Measurements from ENCODE around the gene AVL9. TPM values are rescaled to one million over a fixed set of nuclear protein-coding genes. Genes with fewer than 3 reads are reported as not detected.

The AVL9 gene
- total RNA-seq, 3 donors from 2014 or later, result 27.7 to 54.4 (median 42.3) TPM

DNA sequence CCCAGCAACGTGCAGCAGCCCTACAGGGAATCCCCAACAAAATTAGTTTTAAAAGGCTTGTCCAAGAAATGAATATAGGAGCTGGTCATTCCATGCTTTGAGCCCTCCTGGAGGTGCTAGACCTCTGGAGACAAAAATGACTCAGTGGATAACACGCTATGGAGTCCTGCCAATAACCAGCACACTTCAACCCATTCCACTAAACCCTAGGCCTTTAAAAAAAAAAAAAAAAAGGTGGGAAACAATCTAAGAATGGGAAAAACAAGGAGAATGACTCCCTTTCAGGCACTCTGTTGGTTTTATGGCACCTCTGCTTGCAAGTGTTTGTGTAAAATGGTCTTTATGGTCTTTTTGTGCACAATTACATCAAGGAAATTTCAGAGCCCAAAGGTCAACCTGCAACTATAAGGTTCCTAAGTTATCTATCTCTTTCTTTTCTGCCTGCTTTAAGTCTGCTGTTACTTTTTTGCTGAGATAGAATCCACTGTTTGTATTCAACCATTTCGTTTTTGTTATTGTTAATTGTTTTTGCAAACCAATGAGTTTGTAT is 21.3 kb downstream of the AVL9 start:
- Histone ChIP-seq H3K27ac (no peak overlapping the region), H3K36me3 (no peaks in the 10 kb centered on the region), H3K4me1 (no peaks in the 10 kb centered on the region), H3K27me3 (no peaks in the 10 kb centered on the region), H3K9me3 (no peaks in the 10 kb centered on the region), H3K4me3 (no peak overlapping the region)
- DNase-seq (ENCODE audit: low spot score in 2 of 2), result no peak
- no peak for TF ChIP-seq POLR2AphosphoS5 (IDR thresholded peaks at IDR 0.05)
- no peak for TF ChIP-seq POLR2A (IDR thresholded peaks at IDR 0.05)
- TF ChIP-seq CTCF (IDR thresholded peaks at IDR 0.05), result no peak
- intact Hi-C loops (cut with DNase I; ENCODE audit: low total_unique reads), result no loop called here

DNA sequence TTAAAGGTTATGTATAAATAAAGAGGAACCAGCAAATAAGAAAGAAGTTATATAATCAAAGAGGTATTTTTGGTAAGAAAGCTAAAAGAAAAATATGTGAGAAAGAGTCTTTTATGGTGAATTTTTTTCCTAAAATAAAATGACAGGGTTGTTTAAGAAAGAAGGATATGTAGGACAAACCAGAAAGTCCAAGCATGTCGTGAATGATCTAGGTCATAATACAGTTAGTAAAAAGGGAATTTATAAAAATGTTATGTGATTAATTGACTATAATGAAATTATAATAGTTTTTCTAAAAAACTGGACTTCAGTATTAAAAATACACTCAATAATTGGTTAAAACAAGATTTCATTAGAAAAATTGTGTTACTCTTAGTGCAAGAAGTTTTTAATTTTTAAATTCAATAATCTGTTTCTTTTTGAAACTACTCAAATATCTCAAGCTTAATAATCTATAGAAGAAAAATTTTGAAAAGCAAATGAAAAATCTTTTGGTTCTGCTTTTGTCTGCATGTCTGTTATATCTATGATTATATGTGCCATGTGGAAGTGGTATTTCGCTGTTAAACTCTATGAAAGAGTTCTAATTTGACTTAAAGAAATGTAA is 23.3 kb downstream of the AVL9 start:
- Histone ChIP-seq H3K9me3 (no peaks in the 10 kb centered on the region), H3K4me1 (no peaks in the 10 kb centered on the region), H3K27me3 (no peaks in the 10 kb centered on the region), H3K36me3 (no peaks in the 10 kb centered on the region), H3K27ac (no peak overlapping the region), H3K4me3 (no peak overlapping the region)
- no peak for DNase-seq (ENCODE audit: low spot score in 2 of 2)
- intact Hi-C loops (cut with DNase I; ENCODE audit: low total_unique reads), result no loop called here
- no peak for TF ChIP-seq CTCF (IDR thresholded peaks at IDR 0.05)
- no peak for TF ChIP-seq POLR2A (IDR thresholded peaks at IDR 0.05)
- TF ChIP-seq POLR2AphosphoS5 (IDR thresholded peaks at IDR 0.05), result no peak

DNA sequence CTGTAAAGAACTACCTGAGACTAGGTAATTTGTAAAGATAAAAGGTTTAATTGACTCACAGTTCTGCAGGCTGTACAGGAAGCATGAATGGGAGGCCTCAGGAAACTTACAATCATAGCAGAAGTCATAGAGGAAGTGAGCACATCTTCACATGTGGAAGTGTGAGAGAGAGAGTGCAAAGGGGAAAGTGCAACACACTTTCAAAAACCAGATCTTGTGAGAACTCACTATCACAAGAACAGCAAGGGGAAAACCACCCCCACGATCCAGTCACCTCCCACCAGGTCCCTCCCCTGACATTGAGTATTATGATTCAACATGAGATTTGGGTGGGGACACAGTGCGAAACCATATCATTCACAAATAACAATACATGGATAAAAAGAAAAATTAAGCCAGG is 24.5 kb downstream of the AVL9 start:
- H3K9me3 ChIP-seq, result no peaks in the 10 kb centered on the region
- TF ChIP-seq CTCF (IDR thresholded peaks at IDR 0.05) (no peak), POLR2AphosphoS5 (IDR thresholded peaks at IDR 0.05) (no peak), POLR2A (IDR thresholded peaks at IDR 0.05) (no peak)
- H3K36me3 ChIP-seq, result no peaks in the 10 kb centered on the region
- DNase-seq (ENCODE audit: low spot score in 2 of 2), result no peak
- H3K27me3 ChIP-seq, result no peaks in the 10 kb centered on the region
- no peak overlapping the region for H3K27ac ChIP-seq
- intact Hi-C loops (cut with DNase I; ENCODE audit: low total_unique reads), result no loop called here
- H3K4me1 ChIP-seq, result no peaks in the 10 kb centered on the region
- H3K4me3 ChIP-seq, result no peak overlapping the region

DNA sequence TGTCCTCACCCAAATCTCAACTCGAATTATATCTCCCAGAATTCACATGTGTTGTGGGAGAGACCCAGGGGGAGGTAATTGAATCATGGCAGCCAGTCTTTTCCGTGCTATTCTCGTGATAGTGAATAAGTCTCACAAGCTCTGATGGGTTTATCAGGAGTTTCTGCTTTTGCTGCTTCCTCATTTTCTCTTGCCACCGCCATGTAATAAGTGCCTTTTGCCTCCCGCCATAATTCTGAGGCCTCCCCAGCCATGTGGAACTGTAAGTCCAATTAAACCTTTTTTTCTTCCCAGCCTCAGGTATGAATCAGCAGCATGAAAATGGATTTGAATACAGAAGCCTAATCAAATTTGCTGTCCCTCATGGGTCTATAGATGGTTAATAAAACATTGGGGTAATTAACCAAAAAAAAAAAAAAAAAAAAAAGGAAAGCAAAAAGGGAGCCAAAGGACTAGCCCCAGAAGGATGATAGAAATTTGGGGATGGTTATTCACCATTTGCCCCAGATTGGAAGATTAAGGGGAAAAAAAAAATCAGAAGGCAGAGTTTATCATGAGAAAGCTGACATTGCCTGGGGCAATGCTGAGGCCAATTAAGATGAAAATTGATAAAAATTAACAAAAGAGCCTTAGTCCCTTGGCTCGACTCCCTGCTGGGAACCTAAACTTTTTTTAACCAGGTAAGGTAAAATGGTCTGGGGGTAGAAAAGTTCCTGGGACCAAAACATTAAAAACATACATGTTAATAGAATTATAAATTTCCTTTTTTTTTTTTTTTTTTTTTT is 27.6 kb downstream of the AVL9 start:
- no peak for TF ChIP-seq POLR2A (IDR thresholded peaks at IDR 0.05)
- no peak for TF ChIP-seq CTCF (IDR thresholded peaks at IDR 0.05)
- TF ChIP-seq POLR2AphosphoS5 (IDR thresholded peaks at IDR 0.05), result no peak
- H3K9me3 ChIP-seq, result no peaks in the 10 kb centered on the region
- H3K4me3 ChIP-seq, result no peak overlapping the region
- H3K4me1 ChIP-seq, result no peaks in the 10 kb centered on the region
- no peaks in the 10 kb centered on the region for H3K36me3 ChIP-seq
- DNase-seq (ENCODE audit: low spot score in 2 of 2), result no peak
- intact Hi-C loops (cut with DNase I; ENCODE audit: low total_unique reads), result no loop called here
- no peaks in the 10 kb centered on the region for H3K27me3 ChIP-seq
- H3K27ac ChIP-seq, result no peak overlapping the region

GRCh38 chr7:32524631-32525030 is 29.3 kb downstream of the AVL9 start:
- TF ChIP-seq CTCF (IDR thresholded peaks at IDR 0.05) (no peak), POLR2A (IDR thresholded peaks at IDR 0.05) (no peak), POLR2AphosphoS5 (IDR thresholded peaks at IDR 0.05) (no peak)
- H3K27me3 ChIP-seq, result no peaks in the 10 kb centered on the region
- H3K9me3 ChIP-seq, result no peaks in the 10 kb centered on the region
- no peaks in the 10 kb centered on the region for H3K36me3 ChIP-seq
- H3K4me3 ChIP-seq, result no peak overlapping the region
- intact Hi-C loops (cut with DNase I; ENCODE audit: low total_unique reads), result no loop called here
- H3K4me1 ChIP-seq, result no peaks in the 10 kb centered on the region
- DNase-seq (ENCODE audit: low spot score in 2 of 2), result no peak
- no peak overlapping the region for H3K27ac ChIP-seq

All from breast epithelium (tissue), 4 donors.